Lung (tissue), 12 donors: ENCODE data around the gene CELF2. TPM values are rescaled to one million over a fixed set of nuclear protein-coding genes. Genes with fewer than 3 reads are reported as not detected.

Experiments
- ATAC-seq: fragments of 200-7000 bp; cut with Tn5 transposase; one replicate; pipeline ENCODE4 v1.9.1; 2020; ENCODE audit warnings: moderate number of reproducible peaks; ENCODE audit not compliant: insufficient read depth, low FRiP score
- DNase-seq, 3 donors: peaks; one replicate each; pipeline ENCODE4 v3.0.0-alpha.2; 2013 to 2017
- H3K27ac ChIP-seq, 2 donors: one replicate each; pipeline ENCODE4 v1.5.1; 2013; ENCODE audit warnings: mild to moderate bottlenecking in 2 of 2, moderate library complexity in 2 of 2, control low read depth in 1 of 2, inconsistent platforms in 1 of 2, low read depth in 1 of 2, low read length in 1 of 2
- H3K27me3 ChIP-seq, 3 donors: one replicate each; pipeline ENCODE4 v1.5.1; 2013; ENCODE audit warnings: low read length in 2 of 3; ENCODE audit not compliant: control insufficient read depth in 3 of 3, insufficient read depth in 3 of 3
- H3K36me3 ChIP-seq, 4 donors: one replicate each; pipeline ENCODE4 v1.5.1; 2013; ENCODE audit warnings: low read length in 4 of 4, mild to moderate bottlenecking in 1 of 4, moderate library complexity in 1 of 4; ENCODE audit not compliant: control insufficient read depth in 4 of 4, insufficient read depth in 4 of 4
- H3K4me1 ChIP-seq, 5 donors: one replicate each; pipeline ENCODE4 v1.5.1; 2013; ENCODE audit warnings: low read length in 5 of 5, mild to moderate bottlenecking in 2 of 5, moderate library complexity in 1 of 5; ENCODE audit not compliant: control insufficient read depth in 5 of 5, insufficient read depth in 5 of 5
- H3K4me3 ChIP-seq: one replicate; pipeline ENCODE4 v1.5.1; 2013; ENCODE audit warnings: mild to moderate bottlenecking, control low read depth, moderate library complexity
- H3K9ac ChIP-seq, 2 donors: one replicate each; pipeline ENCODE4 v1.5.1; 2013; ENCODE audit warnings: low read length in 2 of 2, control low read depth in 1 of 2; ENCODE audit not compliant: insufficient read depth in 1 of 2
- H3K9me3 ChIP-seq, 4 donors: one replicate each; pipeline ENCODE4 v1.5.1; 2013; ENCODE audit warnings: low read length in 3 of 4, mild to moderate bottlenecking in 1 of 4, moderate library complexity in 1 of 4; ENCODE audit not compliant: control insufficient read depth in 4 of 4, insufficient read depth in 3 of 4
- WGBS, 2 donors: extraction: QIAGEN DNeasy Blood & Tissue Kit; methylation state at CpG; one replicate each; pipeline ENCODE4 v1.1.7; 2013; 5-methylcytosine and 5-hydroxymethylcytosine counted together
- polyA plus RNA-seq, 2 donors: library from polyadenylated mRNA; stranded (reverse); fragments of 200-250 nt; gene quantifications; one replicate each; pipeline ENCODE4 v1.2.1, GENCODE V29; 2013
- total RNA-seq, 2 donors: library from RNA; depleted of rRNA in 1 of 2; stranded (reverse); fragments of >200 nt in 1 of 2; gene quantifications; one replicate each; pipeline ENCODE4 v1.2.1, GENCODE V29; 2014 to 2021
- TF ChIP-seq, protein P1 (sequence below): IDR thresholded peaks from 2 replicates; pipeline ENCODE4 v1.5.1; 2012; ENCODE audit warnings: mild to moderate bottlenecking; ENCODE audit errors: control extremely low read depth, extremely low read depth
- donor health status: control.
- donor health status: control.
- donor health status: Bipolar disorder and iron deficiency.
- donor health status: healthy.
- donor health status: DM: yes; HTN: yes; CAD: no.

CELF2 gene
- total and polyA plus RNA-seq, 4 donors: 13.6 to 115 (median 63.7) TPM

GRCh38 chr10:11367505-11367904 lies 349.8 kb downstream of the CELF2 start:
- ATAC-seq: no peak
- H3K4me3 ChIP-seq: no peak overlapping the region
- no peaks in the 10 kb centered on the region for H3K4me1 ChIP-seq
- H3K36me3 ChIP-seq: no peaks in the 10 kb centered on the region
- peaks cover 0 to 10% (median 0%) of the 10 kb centered on the region in 4 donors for H3K9me3 ChIP-seq
- no peak for DNase-seq
- no peaks in the 10 kb centered on the region for H3K27me3 ChIP-seq
- H3K27ac ChIP-seq: no peak overlapping the region
- WGBS, 2 donors: 94 to 97% methylated on average over 9 of the region's 9 CpGs
- H3K9ac ChIP-seq: no peak overlapping the region
- TF ChIP-seq, protein P1, sequence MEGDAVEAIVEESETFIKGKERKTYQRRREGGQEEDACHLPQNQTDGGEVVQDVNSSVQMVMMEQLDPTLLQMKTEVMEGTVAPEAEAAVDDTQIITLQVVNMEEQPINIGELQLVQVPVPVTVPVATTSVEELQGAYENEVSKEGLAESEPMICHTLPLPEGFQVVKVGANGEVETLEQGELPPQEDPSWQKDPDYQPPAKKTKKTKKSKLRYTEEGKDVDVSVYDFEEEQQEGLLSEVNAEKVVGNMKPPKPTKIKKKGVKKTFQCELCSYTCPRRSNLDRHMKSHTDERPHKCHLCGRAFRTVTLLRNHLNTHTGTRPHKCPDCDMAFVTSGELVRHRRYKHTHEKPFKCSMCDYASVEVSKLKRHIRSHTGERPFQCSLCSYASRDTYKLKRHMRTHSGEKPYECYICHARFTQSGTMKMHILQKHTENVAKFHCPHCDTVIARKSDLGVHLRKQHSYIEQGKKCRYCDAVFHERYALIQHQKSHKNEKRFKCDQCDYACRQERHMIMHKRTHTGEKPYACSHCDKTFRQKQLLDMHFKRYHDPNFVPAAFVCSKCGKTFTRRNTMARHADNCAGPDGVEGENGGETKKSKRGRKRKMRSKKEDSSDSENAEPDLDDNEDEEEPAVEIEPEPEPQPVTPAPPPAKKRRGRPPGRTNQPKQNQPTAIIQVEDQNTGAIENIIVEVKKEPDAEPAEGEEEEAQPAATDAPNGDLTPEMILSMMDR: no peak

DNA sequence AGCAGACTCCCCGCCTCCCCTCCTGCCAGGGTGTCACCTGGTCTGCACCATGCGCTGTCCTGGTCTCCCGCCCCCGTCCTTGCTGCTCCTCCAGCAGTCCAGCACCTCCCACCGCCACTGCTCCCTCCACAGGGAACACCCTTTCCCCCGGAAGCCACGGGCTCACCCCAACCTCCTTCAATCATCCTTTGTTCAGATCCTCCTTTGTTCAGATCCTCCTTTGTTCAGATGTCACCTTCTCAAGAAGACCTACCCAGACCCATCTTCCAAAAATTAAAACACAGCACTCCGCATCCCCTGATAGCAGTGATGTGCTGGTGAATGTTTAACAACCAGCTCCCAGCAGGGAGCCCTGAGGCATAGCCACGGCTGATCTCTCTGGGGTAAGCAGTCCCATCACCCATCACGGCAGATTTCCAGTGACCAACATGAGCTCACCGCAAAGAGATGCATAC lies 356.1 kb downstream of the CELF2 start:
- no peak for DNase-seq

DNA sequence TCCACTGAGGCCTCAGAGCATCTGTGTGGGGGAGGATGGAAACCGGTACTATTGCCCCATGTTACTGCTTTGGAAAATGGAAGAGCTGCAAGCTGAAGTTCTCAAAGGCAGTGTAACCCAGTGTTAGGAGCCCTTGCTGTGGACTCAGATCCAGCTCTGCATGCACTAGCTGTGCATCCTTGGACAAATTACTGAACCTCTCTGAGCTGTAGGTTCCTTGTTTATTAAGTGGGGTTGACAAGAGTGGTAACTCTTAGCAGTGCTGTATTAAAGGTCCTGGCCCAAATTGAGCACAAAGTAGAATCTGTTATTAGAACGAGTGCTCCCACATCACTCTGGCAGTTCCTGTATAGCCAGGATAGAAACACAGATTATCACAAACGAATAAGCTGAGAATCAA lies 359.6 kb downstream of the CELF2 start:
- no peaks in the 10 kb centered on the region for H3K27me3 ChIP-seq
- H3K9me3 ChIP-seq: peaks cover 0 to 2% (median 0%) of the 10 kb centered on the region in 4 donors
- H3K27ac ChIP-seq: no peak overlapping the region
- no peak overlapping the region for H3K9ac ChIP-seq
- H3K4me3 ChIP-seq: no peak overlapping the region
- ATAC-seq (no peak), DNase-seq (no peak)
- 89 to 92% methylated on average over 3 of the region's 3 CpGs for WGBS, 2 donors
- H3K36me3 ChIP-seq: no peaks in the 10 kb centered on the region
- TF ChIP-seq, protein P1: no peak
- peaks cover 0 to 2% (median 0%) of the 10 kb centered on the region in 5 donors for H3K4me1 ChIP-seq

More for the DNA sequence above, 356.1 kb downstream of the CELF2 start:
- Histone ChIP-seq H3K9ac (no peak overlapping the region), H3K27ac (no peak overlapping the region), H3K4me3 (no peak overlapping the region), H3K9me3 (peaks cover 0 to 8% (median 0%) of the 10 kb centered on the region in 4 donors), H3K4me1 (peaks cover 0 to 2% (median 0%) of the 10 kb centered on the region in 5 donors), H3K36me3 (no peaks in the 10 kb centered on the region), H3K27me3 (no peaks in the 10 kb centered on the region)
- 74 to 80% methylated on average over 11 of the region's 11 CpGs for WGBS, 2 donors
- no peak for ATAC-seq
- TF ChIP-seq, protein P1: no peak

DNA sequence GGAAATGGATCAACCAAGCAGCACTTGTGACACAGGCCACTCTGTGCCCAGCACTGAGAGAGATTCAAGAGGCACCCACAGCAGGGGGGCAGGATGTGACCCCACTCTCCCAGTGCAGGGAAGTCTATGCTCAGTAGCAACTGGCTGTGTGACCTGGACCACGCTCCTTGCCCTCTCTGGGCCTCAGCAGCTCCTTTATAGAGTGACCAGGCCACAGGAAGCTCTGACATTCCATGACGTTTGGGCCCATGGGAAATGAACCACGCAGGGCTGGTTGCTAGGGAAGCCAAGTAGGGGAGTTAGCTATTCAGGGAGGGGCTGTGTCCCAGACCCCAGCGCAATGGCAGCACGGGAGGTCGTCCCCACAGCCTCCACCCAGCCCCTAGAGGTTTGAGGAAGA lies 361.2 kb downstream of the CELF2 start:
- no peaks in the 10 kb centered on the region for H3K36me3 ChIP-seq
- no peak overlapping the region for H3K4me3 ChIP-seq
- ATAC-seq (no peak), DNase-seq (peak in 2 of 3 donors; percentile 15 to 38)
- H3K27me3 ChIP-seq: no peaks in the 10 kb centered on the region
- TF ChIP-seq, protein P1: no peak
- WGBS, 2 donors: 60 to 73% methylated on average over 6 of the region's 6 CpGs
- no peak overlapping the region for H3K9ac ChIP-seq
- no peak overlapping the region for H3K27ac ChIP-seq
- peaks cover 0 to 2% (median 0%) of the 10 kb centered on the region in 4 donors for H3K9me3 ChIP-seq
- H3K4me1 ChIP-seq: peaks cover 0 to 2% (median 0%) of the 10 kb centered on the region in 5 donors
